Brain pericyte (primary cell): ENCODE data around the gene ZNF438.
A peak's percentile ranks its signal among the peaks of the same experiment; 100 is the strongest.
"Not testable (repeated sequence)": the region's sequence is repeated elsewhere in the genome, so short reads cannot be mapped to it uniquely, and the experiment has no call there.

Experiments used
- DNase-seq: peaks from one replicate; pipeline ENCODE4 v3.0.0-alpha.2; 2012; ENCODE audit warnings: low read depth, low spot score

Gene ZNF438

DNA sequence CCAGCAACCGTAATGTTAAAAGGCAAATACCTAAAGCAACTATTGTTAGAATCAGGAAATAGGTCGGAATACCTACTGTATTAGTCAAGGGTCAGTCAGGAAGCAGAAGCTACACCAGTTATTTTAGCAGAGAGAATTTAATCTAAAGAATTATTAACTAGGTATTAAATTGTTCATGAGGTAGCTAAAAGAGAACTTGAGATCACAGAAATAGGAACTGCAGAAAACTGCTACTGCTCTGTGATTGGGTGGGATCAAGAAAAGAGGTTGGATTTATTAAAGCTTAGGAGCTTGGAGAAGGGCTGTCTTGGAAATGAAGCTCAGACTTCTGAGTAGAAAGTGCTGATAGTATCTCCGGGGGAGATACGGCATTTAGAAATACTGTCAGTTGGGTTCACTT, 20.0 kb upstream of the ZNF438 start:
- DNase-seq: no peak

DNA sequence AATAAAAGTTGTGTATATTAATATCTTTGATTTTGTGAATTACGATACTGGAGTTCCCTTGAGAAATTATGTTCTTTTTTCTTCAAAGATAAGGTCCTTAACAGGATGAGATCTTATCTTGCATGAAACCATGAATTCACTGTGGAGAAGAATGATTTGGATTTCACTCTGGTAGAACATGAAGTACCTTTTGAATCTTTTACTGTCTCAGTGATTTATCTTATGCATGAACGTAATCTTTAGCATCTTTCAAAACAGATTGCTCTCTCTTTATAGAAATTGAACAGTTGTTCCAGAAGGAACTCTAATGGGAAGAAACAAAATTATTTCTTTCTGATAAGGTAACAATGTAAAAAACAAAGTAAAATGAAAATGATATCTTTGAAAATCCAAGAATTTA, 11.0 kb upstream of the ZNF438 start:
- no peak for DNase-seq

DNA sequence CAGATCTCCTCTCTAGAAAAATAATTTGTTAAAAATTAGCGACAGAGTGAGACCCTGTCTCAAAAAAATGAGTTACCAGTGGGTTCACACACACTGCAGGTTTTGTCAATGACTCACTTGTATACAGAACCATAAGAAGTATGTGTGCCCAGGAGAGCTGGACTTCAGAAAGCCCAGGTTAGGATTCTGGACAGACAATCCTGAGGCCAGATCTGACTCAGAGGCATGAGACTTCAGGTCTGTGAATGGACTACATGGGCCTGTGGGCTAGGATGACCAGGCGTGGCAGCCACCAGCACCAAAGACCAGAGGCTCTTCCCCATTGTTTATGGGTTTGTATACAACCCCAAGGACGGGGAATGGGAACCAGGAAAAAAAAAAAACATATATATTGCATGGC, 9.3 kb upstream of the ZNF438 start:
- no peak for DNase-seq

DNA sequence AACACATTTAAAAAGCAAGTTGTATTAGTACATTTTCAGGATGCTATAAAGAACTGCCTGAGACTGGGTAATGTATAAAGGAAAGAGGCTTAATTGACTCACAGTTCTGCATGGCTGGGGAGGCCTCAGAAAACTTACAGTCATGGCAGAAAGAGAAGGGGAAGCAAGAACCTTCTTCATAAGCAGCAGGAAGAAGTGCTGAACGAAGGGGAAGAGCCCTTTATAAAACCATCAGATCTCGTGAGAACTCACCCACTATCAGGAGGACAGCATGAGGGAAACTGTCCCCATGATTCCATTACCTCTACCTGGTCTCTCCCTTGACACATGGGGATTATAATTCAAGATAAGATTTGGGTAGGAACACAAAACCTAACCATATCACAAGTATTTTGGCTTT, 7.3 kb upstream of the ZNF438 start:
- not testable (repeated sequence) for DNase-seq

DNA sequence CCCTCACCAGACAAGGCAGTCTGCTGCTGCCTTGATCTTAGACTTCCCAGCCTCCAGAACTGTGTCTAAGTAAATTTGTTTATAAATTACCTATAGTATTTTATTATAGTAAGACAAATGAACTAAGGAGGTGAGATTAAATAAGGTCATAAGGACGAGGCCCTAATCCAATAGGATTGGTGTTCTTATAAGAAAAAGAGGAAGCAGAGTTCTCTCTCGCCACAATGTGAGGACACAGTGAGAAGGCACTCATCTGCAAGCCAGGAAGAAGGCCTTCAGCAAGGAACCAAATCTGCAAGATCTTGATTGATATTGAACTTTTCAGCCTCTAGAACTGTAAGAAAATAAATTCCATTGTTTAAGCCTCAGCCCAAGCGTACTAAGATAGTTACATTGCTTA, 6.1 kb upstream of the ZNF438 start:
- no peak for DNase-seq

DNA sequence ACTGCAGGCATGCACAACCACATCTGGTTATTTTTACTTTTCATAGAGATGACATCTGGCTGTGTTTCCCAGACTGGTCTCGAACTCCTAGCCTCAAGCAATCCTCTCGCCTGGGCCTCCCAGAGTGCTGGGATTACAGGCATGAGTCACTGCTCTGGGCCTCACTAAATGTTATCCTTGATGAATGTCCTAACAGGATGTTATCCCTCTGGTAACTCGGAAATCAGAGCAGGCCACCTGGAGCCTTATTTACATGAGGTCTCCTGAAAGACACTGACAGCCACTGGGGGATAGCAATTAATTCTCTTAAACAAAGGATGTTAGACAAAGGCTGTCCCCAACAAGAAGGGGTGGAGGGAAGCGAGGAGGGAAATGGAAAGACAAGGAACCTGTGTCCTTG, 4.5 kb upstream of the ZNF438 start:
- no peak for DNase-seq

DNA sequence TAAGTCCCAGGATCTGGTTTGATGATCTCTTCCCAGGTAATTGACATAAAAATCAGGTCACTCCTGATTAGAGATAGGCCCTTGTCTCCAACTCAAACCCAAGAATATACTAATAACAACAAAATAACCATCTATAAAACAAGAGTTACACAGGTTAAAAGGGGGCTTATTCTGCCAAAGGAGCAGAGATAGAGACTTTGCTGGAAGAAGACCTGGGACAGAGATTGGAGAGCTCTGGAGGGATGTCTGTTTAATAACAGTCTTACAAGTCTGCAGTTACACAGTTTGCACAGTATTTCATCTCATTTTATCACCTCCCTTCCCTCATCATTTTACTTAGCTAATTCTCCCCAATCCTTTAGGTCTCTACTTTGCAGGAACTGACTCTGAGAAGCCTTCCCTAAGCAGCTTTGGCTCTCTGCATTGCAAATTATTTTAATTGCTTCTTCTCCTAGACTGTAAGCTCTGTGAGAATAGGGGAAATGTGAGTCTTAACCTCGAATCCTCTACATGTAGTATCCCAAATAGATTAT, 3.7 kb upstream of the ZNF438 start:
- no peak for DNase-seq

DNA sequence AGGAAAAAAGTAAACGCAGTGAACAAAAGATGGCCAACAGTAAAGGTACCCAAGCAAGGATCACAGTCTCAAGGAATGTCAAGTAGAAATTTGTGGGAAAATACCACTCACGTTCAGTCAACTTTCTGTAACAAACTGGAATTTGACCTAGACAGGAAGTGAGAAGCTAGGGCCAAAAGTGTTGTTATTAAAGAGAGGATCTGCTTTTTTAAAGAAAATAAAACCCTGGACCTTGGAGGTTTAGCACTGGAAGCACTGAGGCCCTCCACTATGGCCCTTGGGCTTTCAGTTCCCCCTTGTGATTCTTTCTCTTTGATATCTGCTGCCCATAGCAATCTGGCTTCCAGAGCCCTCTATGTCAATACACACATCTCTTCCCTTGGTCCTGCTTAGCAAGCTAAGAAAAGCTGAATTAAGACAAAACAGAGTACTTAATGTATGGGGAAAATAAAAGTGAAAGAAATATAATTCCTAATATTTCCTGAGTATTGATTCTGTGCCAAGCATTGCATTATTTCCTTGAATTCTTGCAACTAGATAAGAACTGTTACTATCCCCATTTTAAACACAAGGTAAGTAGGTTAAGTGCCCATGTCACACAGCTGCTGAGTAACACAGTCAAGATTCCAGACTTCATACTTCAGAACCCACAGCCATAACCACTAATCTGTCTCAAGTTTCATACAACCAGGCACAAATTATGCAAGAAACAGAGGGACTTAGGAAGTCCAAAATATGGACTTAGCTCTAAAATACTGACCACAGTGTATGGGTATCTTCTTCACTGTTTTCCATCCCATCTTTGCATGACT, 2.6 kb upstream of the ZNF438 start:
- DNase-seq: no peak

DNA sequence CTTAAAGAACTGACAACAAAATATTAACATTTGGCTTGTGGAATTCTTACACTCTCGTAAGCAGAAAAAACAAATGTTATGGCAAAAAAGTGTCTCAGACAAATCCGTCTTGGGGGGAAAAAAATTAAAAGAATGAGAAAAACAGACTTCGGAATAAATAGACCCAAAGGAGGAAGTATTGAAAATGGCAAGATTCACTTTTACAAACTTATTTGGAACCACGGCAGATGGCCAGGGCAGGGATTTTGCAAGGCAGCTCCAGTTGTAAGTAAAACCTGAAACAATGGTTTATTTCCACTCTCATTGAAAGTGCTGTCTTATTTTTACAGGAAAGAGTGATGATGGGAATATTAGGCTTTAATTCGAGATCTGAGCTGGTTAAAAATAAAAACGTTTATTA, 1.5 kb upstream of the ZNF438 start:
- DNase-seq: no peak

DNA sequence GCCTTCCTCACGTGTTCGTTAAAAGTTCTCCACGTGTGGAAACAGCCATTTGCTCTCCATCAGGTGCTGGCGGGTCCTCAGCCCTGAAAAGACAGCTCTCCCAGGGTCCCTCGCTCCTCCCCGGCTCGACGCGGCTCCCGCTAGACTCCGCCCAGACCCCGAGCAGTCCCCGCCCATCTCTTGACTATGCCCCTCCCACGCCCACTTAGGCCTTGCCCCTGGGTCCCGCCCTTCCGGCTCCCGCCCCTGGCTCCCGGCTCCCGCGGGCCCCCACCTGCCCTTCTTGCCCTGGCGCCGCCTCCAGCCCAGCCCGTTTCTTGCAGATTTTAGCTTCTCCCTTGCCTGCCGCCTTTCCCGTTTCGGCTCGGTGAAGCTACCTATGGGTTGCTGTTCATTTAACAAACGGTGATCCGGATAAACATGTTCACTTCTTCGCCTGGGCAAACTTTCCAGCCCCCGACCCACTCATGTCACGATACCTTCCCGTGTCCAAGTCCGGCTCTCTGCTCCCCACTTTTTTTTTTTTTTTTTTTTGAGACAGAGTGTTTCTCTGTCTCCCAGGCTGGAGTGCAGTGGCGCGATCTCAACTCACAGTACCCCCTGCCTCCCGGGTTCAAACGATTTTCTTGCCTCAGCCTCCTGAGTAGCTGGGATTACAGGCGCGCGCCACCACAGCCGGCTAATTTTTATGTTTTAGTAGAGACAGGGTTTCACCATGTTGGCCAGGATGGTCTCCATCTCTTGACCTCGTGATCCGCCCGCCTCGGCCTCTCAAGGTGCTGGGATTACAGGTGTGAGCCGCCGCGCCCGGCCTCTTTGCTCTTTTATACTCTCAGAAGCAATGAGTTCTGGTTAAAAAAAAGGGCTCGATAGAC, 830 bp upstream of the ZNF438 start:
- peak; percentile 85 for DNase-seq

DNA sequence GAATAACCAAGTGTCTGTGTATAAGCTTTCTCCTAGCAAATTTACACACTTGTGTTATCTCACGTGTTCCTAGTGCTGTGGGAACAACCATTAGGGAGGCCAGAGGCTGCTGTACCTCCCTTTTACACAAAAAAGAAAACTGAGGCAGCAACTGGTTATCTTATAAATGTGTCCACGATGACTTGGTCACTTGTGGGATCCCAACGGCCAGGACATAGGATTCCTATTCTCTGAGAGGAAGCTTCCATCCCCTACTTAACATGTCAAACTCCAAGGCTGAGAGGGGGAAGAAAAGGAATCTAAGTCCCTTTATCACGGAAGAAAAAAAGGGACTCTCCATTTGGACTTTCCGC, 484 bp downstream of the ZNF438 start:
- no peak for DNase-seq

DNA sequence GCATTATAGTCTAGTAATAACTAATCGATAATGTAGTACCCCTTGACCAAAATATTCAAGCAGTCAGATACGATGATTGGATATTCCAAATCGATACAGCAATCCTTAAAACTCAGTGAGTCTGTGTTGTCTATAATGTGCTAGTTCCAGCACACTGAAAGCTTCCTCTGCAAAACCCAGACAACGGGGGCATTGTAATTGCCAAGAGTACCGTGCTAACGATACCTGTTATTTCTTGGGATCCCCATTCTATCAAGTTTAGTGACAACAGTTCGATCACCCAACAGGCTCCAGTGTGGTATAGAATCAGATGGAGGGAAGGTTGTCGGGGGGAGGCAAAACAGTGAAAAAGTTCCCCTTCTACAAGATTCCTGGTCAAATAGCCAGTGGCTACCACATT, 865 bp downstream of the ZNF438 start:
- no peak for DNase-seq

DNA sequence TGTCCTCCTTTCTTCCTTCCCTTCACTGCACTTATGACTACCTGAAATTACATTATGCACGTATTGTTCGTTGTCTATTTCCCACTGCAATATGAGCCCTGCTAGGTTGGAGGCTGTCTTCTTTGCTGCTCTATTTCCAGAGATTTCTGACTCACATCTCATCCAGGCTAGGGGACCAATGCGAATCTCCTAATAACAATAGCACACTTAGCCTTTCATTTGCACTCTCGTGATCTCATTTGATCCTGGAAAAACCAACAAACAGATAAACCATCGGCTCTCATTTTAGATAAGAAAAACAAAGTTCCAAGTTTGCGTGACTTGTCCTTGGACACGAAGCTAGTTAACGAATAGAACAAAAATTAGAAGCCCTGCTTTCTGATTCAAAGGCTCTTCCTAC, 1.4 kb downstream of the ZNF438 start:
- no peak for DNase-seq

DNA sequence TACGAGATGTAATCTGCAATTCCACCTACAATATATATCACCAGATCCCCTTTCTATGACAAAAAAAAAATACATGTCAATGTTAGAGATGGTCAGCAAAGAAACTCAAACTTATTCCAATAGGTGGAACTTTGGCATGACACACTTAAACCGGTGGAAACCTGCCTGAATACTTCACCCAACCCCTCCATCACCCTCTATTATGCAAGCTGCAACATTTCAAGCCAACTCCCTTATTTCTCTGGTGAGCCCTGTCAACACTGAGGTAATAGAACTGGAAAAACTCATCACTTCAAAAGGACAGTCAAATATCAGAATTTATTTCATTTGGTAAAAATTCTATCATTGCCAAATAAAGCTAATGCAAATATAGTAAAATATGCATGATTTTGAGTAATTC, 3.6 kb downstream of the ZNF438 start:
- no peak for DNase-seq

DNA sequence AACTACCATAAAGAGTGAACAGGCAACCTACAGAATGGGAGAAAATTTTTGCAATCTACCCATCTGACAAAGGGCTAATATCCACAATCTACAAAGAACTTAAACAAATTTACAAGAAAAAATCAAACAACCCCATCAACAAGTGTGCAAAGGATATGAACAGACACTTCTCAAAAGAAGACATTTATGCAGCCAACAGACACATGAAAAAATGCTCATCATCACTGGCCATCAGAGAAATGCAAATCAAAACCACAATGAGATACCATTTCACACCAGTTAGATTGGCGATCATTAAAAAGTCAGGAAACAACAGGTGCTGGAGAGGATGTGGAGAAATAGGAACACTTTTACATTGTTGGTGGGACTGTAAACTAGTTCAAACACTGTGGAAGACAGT, 5.4 kb downstream of the ZNF438 start:
- DNase-seq: not testable (repeated sequence)

DNA sequence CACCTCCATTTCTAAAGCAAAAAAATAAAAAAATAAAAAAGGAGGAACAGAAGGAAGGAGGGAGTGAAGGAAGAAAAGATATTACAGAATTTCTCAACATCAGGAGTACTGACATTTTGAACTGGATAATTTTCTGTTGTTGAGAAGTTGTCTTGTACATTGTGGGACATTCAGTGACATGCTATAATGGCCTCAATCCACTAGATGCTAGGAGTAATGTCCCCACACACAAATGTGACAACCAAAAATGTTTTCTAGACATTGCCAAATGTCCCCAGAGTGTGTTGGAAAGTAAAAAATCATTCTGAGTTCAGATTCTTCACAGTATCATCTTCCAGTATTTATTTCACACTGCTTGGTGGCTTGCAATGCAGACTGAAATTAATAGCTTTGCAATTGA, 6.5 kb downstream of the ZNF438 start:
- DNase-seq: no peak

DNA sequence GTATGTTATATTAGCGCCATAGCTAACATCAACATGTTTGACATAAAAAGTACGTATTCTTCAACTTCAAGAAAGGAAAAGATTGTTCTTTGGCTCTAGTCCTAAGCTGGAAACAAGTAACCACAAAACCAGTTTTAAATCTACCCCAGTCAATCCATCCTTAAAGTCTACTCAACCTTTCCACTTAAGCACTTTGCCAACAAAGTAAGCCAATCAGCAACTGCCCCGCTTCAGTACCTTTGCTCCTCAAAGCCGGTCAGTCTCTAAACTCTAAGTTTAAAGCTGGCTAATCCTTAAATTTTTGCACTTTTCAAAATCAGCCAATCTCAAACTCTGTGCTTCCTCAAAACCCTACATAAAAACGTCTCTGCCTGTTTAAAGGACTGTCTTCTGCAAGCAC, 8.1 kb downstream of the ZNF438 start:
- no peak for DNase-seq

DNA sequence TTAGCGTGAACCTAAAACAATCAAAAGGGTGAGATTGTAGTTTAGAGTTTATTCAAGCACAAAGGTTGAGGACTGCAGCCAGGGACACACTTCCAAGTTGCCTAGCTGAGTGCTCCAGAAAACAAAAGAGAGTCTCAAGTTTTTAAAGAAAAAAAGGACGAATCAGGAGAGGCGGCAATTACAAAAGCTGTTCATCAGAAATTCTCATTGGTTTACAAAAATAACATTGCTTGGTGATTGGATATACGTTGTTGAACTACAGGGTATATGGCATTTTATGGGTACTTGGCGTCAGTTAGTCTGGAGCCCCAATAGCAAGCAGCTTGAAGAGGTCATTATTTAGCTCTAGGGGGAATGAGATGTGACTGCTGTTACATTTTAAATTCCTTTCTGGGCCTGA, 11.5 kb downstream of the ZNF438 start:
- no peak for DNase-seq

DNA sequence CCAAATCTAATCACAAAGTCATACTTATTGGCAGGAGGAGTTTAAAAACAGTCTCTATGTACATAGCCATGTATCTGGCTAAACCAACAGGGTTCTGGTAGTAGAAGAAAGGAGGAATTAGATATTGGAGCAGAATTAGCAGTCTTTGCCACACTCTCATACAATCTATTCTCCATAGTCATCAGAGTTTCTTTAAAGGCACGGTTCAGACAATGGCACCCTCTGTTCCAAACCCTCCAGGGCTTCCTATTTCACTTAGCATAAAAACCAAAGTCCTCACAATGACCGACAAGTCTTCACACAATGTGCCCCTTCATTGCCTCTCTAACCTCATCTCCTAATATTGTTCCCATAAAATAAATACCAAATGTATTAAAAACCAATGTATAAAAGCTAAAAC, 12.7 kb downstream of the ZNF438 start:
- DNase-seq: no peak

DNA sequence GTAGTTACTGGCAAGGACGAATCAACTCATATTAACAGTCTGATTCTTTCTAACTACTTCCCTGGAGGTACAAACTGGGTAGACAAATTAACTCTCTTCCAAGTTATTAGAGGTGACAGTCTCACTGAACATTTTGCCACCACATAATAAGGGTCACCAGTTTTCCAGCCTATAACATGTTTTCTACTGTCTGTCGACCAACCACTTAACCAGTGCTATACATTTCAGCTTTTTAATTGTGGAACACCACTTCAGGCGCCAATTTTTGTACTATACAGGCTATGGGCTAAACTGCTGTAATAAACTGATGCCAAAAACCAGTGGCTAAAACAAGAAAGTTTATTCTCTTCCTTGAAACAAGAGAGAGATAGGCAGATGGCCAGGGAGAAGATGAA, 13.3 kb downstream of the ZNF438 start:
- no peak for DNase-seq

DNA sequence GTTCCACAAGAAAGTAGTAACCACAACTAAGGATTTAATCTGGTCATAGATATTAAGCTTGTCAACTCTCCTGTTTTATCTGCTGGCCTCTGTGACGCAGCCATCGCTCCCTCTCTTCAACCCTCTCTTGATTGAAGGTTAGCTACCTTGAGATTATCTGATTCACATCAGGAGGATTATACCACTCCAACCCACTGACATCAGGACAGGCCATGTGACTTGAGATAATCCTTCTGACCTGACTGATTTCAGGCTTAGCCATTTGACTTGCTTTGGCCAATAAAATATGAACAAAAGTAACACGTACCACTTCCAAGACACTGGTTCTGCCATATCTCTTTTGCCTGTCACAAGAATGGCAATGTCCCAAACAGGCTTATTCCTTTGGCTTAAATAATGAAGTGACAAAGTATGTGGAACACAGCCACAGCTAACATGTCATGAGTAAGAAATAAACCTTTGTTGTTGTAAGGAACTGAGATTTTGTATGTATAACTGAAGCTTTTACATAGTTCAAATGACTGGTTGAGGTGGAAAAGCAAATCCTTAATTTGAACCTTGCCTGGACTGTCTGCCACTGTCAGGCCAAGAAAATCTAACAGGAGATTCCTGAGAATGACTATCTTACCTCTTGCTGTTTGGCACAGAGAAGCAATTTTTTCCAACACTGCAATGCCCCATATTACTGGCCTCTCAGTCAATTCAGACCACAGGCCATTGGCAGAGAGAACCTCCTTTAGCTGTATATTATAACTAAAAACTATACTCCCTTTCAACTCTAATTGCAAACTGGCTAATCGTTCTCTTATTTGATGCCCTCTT, 13.9 kb downstream of the ZNF438 start:
- DNase-seq: no peak
